Endodermal cell (in vitro differentiated cells): Measurements from ENCODE around the gene TMEM209. TPM values are rescaled to one million over a fixed set of nuclear protein-coding genes. Genes with fewer than 3 reads are reported as not detected.
A peak's percentile ranks its signal among the peaks of the same experiment; 100 is the strongest.

ENCODE experiments used
- DNase-seq: peaks from one replicate; pipeline ENCODE4 v3.0.0-alpha.2; 2017
- H3K27ac ChIP-seq: 2 replicates; pipeline ENCODE4 v1.5.1; 2013; ENCODE audit warnings: mild to moderate bottlenecking, low read depth, low read length, moderate library complexity
- H3K27me3 ChIP-seq: 2 replicates; pipeline ENCODE4 v1.6.1; 2013; ENCODE audit warnings: mild to moderate bottlenecking, low read length, moderate library complexity; ENCODE audit not compliant: insufficient read depth, control insufficient read depth, poor library complexity, severe bottlenecking
- H3K36me3 ChIP-seq: 2 replicates; pipeline ENCODE4 v1.7.0; 2013; ENCODE audit warnings: mild to moderate bottlenecking, low read length, moderate library complexity; ENCODE audit not compliant: control insufficient read depth, insufficient read depth
- H3K4me1 ChIP-seq: one replicate; pipeline ENCODE4 v1.7.0; 2013; ENCODE audit warnings: low read length; ENCODE audit not compliant: control insufficient read depth, insufficient read depth
- H3K4me3 ChIP-seq: 2 replicates; pipeline ENCODE4 v1.5.1; 2013; ENCODE audit warnings: mild to moderate bottlenecking, low read length, moderate library complexity
- H3K9ac ChIP-seq: 2 replicates; pipeline ENCODE4 v1.6.1; 2013; ENCODE audit warnings: mild to moderate bottlenecking, low read length, moderate library complexity; ENCODE audit not compliant: poor library complexity, severe bottlenecking; ENCODE audit errors: extremely low read depth
- H3K9me3 ChIP-seq: 2 replicates; pipeline ENCODE4 v1.6.1; 2013; ENCODE audit warnings: mild to moderate bottlenecking, low read length, moderate library complexity; ENCODE audit not compliant: control insufficient read depth
- H3K27ac Mint-ChIP-seq: 2 replicates; pipeline ENCODE4 v1.8.0; 2020; ENCODE audit warnings: mixed read lengths
- H3K27me3 Mint-ChIP-seq: 2 replicates; pipeline ENCODE4 v1.8.0; 2021; ENCODE audit warnings: mild to moderate bottlenecking, mixed read lengths; ENCODE audit not compliant: insufficient read depth
- H3K36me3 Mint-ChIP-seq: 2 replicates; pipeline ENCODE4 v1.8.0; 2020; ENCODE audit warnings: low read depth, mixed read lengths
- H3K4me1 Mint-ChIP-seq: 2 replicates; pipeline ENCODE4 v1.8.0; 2020; ENCODE audit warnings: mixed read lengths
- H3K4me3 Mint-ChIP-seq: 2 replicates; pipeline ENCODE4 v1.8.0; 2020; ENCODE audit warnings: mild to moderate bottlenecking, moderate library complexity, mixed read lengths
- H3K9me3 Mint-ChIP-seq: 2 replicates; pipeline ENCODE4 v1.8.0; 2020; ENCODE audit warnings: mild to moderate bottlenecking, mixed read lengths
- CTCF ChIP-seq: fragments of 200-600 bp; sonication (generic); conservative IDR thresholded peaks from 2 replicates; pipeline ENCODE4 v1.5.0; 2021; ENCODE audit warnings: antibody characterized with exemption, mild to moderate bottlenecking
- WGBS, 2 experiments: methylation state at CpG; one replicate each; pipeline versions ENCODE4 v1.1.5 to v1.1.7; 2013; ENCODE audit warnings: missing lambda C conversion rate in 2 of 2, mixed read lengths in 1 of 2; ENCODE audit not compliant: insufficient coverage in 1 of 2, insufficient read length in 1 of 2; 5-methylcytosine and 5-hydroxymethylcytosine counted together
- total RNA-seq, 2 donors: library from RNA; stranded (reverse); fragmentation: NEBNext Ultra II Directional in 1 of 2; extraction: Animal tissue kit (Norgen Biotek cat#: 25700) in 1 of 2; gene quantifications; 2 replicates in 1 of 2; 3 replicates in 1 of 2; pipeline ENCODE4 v1.2.1, GENCODE V29; 2021

Gene TMEM209
- total RNA-seq, 2 donors from 2014 or later = 30.9 to 37.9 TPM

GRCh38 chr7:130219871-130220270, 14.7 kb upstream of the TMEM209 start:
- peaks cover 10% of the 10 kb centered on the region for H3K9me3 Mint-ChIP-seq

GRCh38 chr7:130218806-130219620, 13.8 kb upstream of the TMEM209 start:
- no peak overlapping the region for H3K27ac Mint-ChIP-seq

More at GRCh38 chr7:130219871-130220270, 14.7 kb upstream of the TMEM209 start:
- H3K4me1 Mint-ChIP-seq = peaks cover 7% of the 10 kb centered on the region
- DNase-seq = no peak
- Histone ChIP-seq H3K9me3 (peaks cover 7% of the 10 kb centered on the region), H3K36me3 (no peaks in the 10 kb centered on the region), H3K27ac (no peak overlapping the region), H3K4me1 (peaks cover 4% of the 10 kb centered on the region), H3K4me3 (no peak overlapping the region), H3K27me3 (no peaks in the 10 kb centered on the region), H3K9ac (no peak overlapping the region)
- TF ChIP-seq CTCF = no peak
- H3K27me3 Mint-ChIP-seq = no peaks in the 10 kb centered on the region
- no peak overlapping the region for H3K27ac Mint-ChIP-seq
- H3K4me3 Mint-ChIP-seq = no peak overlapping the region
- no peaks in the 10 kb centered on the region for H3K36me3 Mint-ChIP-seq
- 95 to 96% methylated on average over 9 of the region's 9 CpGs for WGBS, 2 experiments

DNA sequence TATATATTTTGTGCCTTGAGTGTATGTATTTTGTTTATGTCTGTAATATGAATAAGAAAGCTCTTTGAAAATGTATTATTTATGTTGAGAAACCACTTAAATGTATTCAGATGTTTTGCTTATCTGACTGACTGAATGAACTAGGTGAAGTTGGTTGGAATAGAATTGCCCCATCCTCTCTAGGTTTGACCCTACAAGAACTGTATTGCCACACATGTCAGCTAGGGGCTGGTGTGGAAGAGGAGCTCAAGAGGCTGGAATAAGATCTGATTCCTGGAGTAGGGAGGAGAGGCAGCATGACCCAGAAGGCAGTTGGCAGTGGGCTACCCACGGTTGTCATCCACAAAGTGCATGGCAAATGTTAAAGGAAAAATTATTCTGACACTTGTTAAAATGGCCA, 11.5 kb upstream of the TMEM209 start:
- H3K9me3 ChIP-seq = no peaks in the 10 kb centered on the region
- 88% methylated on average over 1 of the region's 1 CpG for WGBS, 2 experiments
- H3K27ac Mint-ChIP-seq = no peak overlapping the region

More at GRCh38 chr7:130218806-130219620, 13.8 kb upstream of the TMEM209 start:
- 97 to 98% methylated on average over 3 to 5 of the region's 5 CpGs for WGBS, 2 experiments
- no peaks in the 10 kb centered on the region for H3K27me3 ChIP-seq
- peaks cover 4% of the 10 kb centered on the region for H3K9me3 ChIP-seq
- no peaks in the 10 kb centered on the region for H3K27me3 Mint-ChIP-seq
- H3K36me3 Mint-ChIP-seq = no peaks in the 10 kb centered on the region
- H3K27ac ChIP-seq = no peak overlapping the region
- no peak overlapping the region for H3K9ac ChIP-seq
- no peak overlapping the region for H3K4me3 ChIP-seq
- no peak for DNase-seq
- H3K36me3 ChIP-seq = no peaks in the 10 kb centered on the region
- H3K9me3 Mint-ChIP-seq = peaks cover 7% of the 10 kb centered on the region
- no peak overlapping the region for H3K4me3 Mint-ChIP-seq
- H3K4me1 ChIP-seq = peaks cover 4% of the 10 kb centered on the region
- no peak for TF ChIP-seq CTCF
- H3K4me1 Mint-ChIP-seq = peaks cover 7% of the 10 kb centered on the region

More for the DNA sequence above, 11.5 kb upstream of the TMEM209 start:
- H3K27ac ChIP-seq = no peak overlapping the region
- H3K4me1 Mint-ChIP-seq = peaks cover 7% of the 10 kb centered on the region
- no peaks in the 10 kb centered on the region for H3K27me3 Mint-ChIP-seq
- H3K9me3 Mint-ChIP-seq = no peaks in the 10 kb centered on the region
- no peaks in the 10 kb centered on the region for H3K27me3 ChIP-seq
- H3K36me3 ChIP-seq = no peaks in the 10 kb centered on the region
- no peaks in the 10 kb centered on the region for H3K36me3 Mint-ChIP-seq
- no peak overlapping the region for H3K4me3 Mint-ChIP-seq
- no peak overlapping the region for H3K9ac ChIP-seq
- H3K4me1 ChIP-seq = peaks cover 4% of the 10 kb centered on the region
- TF ChIP-seq CTCF = peak; percentile 62
- no peak overlapping the region for H3K4me3 ChIP-seq
- no peak for DNase-seq
